HG03064 (cell line): ENCODE data around the gene NTNG1.
A peak's percentile ranks its signal among the peaks of the same experiment; 100 is the strongest.
"Not testable (repeated sequence)": the region's sequence is repeated elsewhere in the genome, so short reads cannot be mapped to it uniquely, and the experiment has no call there.

Experiments
- ATAC-seq: cut with Tn5 transposase; IDR thresholded peaks from one replicate; pipeline ENCODE4 v1.9.1; 2021; ENCODE audit warnings: low read depth; ENCODE audit not compliant: unreplicated experiment

NTNG1 gene

DNA sequence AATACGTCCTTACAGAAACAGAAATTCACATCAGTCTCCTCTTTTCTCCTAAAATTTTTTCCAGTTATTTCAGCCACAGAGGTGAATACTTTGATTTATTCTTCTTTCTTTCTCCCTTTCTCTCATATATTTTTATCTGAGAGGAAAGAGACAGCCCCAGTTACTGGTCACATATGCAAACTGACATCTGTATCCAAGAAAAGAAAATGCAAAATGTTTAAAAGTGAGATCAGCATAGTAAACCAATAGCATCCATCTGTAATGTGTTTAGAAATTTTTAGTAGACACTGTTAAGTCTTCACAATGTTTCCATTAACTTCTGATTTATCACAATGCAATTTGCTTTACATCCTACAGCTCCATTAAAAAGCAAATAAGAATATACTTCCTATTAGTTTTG lies 53.5 kb downstream of the NTNG1 start:
- no peak for ATAC-seq

DNA sequence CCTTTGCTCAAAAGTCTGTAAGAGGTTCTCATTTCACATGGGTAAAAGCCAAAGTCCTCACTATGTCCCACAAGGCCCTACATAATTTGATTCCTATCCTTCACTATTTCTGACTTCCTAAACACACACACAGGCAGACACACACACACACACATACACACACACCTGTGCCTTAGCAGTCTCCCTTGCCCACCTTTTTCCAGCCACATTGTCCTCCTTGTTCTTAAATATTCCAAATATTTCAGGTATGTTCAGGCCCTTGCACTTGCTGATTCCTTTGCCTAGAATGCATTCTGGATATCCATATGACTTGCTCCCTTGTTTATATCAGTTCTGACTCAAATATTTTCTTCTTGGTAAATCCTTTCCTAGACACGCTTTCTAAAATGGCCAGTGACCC lies 54.6 kb downstream of the NTNG1 start:
- ATAC-seq, result no peak

DNA sequence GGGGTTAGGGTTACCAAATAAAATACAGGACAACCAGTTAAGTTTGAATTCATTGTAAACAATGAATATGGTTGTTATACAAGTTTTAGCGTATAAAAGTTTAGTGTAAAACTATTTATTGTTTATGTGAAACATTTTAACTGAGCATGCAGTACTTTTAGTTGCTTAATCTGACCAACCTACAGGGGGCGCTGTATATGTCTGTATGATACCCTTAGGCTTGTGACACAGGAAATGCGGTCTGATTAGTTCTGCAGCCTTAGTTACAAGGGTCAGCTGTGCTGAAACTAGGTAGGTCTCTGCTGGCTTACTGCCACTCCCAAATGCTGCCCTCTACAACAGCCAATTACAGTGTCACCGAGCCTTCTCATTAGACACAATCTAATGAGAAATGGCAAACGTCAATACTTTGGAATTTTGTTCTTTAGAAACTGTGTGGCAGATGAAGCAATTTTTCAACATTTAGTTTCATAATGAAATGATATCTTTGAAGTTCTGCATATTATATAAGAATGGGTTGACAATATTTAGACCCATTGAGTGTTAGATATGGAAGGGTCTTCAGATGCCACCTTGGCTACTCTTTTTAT lies 56.2 kb downstream of the NTNG1 start:
- peak; percentile 99 for ATAC-seq

DNA sequence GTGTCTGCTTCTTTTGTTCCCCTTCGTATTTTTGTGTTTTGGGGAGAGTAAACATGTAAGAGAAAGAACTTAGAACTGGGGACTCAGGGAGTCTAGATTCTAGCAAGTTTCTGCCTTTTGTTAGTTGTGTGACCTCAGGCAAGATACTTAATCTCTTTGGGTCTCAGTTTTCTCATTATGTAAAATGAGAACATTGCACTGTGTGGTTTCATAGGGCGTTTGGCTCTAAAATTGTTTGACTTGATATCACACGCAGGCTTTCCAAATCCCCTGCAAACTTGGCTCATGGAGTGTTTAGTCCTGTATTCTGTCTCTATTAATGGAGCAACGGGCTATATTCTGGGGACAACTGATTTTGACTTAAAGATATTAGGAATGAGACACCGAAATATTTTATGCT lies 57.7 kb downstream of the NTNG1 start:
- no peak for ATAC-seq

DNA sequence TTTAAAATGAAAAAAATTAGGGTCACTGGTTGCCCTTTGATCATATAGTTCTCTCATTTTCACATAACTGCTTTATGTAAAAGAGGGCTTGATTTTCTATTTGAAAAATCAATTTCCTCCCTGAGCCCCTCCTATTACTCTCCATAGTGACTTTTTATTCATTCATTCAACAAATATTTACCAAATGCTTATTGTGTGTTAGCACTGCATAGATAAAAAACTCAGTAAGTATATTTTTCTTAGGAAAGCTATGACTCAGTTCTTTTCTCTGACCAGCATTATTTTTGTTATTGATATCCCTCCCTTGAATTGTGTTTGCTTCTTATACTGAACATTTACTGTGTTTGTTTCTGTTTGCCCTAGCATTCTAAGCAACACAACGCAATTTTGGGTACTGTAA lies 59.8 kb downstream of the NTNG1 start:
- no peak for ATAC-seq

DNA sequence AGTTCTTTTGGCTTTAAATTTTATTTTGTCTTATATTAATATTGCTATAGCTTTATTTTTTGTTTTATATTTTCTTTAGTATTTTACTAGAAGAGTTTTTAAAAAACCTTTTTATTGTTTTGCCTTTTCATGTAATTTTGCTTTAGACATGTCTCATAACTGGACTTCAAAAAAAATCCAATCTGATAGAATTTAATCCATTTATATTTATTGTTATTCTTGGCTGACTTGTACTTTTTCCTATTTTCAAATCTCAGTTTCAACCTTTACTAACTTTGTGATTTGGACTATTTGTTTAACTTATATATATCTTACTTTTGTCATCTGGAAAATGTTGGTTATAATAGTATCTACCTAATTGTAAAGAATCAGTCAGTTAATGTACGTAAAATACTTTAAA lies 61.2 kb downstream of the NTNG1 start:
- ATAC-seq, result no peak

DNA sequence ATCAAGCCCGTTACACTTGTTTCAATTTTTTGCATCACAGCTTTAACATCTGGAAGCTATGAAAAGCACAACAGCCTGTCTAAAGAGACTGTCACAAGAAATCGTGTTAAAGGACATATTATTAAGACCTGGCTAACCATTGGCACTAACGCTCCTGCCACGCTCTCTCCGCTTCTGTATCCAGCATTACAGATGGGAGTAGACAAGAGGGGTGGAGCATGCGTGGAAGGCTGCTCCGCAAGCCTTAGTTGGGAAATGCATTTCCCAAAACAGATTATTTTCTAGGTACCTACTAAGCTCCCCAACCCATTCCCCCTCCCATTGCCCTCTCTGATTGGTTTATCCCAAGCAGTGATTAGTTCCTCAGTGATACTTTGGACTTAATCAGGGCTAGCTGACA lies 72.4 kb downstream of the NTNG1 start:
- no peak for ATAC-seq

DNA sequence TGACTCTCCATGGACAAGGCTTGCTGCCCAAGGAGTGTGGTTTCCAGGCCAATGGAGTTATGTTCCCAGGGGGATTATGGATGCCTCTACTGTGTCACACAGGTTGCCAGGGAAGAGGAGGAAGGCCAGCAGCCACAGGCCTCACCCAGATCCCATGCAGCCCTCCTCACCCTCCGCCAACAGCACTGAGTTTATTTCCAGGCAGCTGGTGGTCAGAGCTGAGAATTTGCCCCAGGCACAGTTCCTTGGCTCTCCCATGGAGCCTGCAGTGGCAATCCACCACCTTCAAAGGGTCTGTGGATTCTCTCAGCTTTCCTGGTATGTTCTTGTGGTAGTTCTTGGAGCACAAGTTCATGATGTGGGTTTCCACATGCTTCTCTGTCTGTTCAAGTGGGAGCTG lies 79.2 kb downstream of the NTNG1 start:
- ATAC-seq, result no peak

DNA sequence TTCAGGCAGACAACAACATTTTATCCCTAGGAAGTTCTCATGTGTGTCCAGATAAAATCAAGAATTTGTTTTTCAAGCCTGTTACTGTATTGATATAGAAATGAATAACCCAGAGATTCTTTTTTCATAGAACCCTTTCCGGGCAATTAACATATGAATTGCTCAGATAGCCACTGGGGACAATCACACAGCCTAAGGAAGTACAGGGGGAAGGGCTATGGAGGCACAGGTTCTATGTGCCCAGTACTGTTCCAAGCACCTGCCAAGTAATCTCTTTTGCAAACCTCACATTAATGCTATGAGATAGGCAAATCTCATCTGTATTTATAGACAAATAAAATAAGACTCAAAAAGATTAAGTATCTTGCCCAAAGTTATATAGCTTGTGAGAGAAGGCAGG lies 84.9 kb downstream of the NTNG1 start:
- ATAC-seq, result no peak

DNA sequence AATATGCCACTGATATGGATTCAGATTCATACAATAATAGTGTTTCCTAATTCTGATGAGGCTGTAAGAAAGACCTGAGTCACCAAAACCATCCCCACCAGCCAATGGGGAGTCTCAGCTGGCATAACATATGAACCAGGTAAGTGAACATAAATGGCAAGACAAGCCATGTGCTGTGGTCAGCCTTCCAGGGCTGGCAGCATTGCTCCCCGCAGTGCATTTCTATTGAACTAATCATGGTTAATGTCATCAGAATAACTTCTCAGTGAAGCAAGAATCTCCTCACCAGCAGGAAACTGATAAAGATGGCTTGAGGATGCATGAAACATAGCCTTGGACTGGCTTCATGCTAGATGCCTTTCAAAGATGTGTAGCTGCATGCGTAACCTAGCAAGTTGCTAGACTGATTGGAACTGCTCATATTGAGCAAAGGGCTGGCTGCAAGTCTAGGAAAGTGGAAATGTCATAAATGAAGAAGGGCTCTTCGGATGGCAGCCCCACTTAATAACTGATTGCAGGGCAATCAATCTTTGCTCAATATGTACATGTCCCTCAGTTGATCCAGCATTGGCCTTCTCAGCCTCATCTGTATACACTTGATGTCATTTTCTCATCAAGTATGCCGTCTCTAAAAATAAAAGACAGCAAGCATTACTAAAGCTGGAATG lies 88.0 kb downstream of the NTNG1 start:
- ATAC-seq, result no peak

DNA sequence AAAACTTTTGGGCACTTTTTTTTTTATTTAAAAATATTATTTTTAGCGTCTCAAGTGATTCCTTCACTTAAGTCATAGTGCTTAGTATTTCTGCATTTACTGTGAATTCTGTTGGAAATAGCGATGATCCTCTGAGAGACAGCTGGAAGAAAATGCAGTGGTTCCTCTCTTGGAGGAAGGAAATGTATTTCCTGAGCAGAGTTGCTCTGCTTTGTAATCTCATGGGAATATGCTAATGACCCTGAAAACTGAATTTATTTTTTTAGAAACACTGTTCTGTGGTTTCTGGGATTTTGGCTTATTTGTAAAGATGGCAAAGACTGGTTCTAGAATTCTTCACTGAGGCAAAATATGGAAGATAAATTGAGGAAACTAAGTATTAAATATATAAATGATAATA lies 88.9 kb downstream of the NTNG1 start:
- no peak for ATAC-seq

DNA sequence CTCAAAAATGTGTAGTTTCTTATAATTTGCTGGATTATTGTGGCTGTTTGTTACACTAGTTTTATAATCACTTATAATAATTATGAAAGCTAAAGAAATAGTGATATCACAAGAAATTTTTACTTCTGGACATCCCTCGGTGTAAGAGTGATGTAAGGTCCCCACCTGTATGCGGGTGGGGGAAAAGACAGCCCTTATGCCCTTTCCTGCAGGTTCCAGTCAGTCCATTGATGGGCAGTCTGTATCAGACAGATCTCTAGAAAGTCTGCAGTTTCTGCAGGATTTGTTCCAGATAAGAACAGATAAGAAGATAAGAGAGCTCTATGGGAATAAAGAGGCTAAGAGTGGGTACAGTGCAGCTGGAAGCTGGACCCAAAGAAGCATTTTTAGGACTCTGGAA lies 89.3 kb downstream of the NTNG1 start:
- no peak for ATAC-seq

DNA sequence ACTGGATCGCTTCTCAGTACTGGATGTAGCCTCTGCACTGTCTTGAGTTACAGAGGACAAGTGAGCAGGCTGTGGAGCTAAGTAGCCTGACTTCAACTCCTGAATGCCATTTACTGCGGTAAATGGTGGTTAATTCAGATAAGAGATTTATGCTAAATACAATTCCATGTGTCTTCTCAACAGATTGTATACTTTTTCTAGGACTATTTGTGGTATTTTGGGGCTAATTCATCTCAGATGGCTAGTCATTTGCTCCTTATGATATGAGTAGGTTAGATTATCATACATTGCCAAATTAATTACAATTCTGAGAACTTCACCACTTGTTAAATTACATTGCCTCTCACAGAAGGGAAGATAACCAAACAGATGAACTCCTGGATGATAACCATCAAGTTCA lies 90.5 kb downstream of the NTNG1 start:
- ATAC-seq, result no peak

DNA sequence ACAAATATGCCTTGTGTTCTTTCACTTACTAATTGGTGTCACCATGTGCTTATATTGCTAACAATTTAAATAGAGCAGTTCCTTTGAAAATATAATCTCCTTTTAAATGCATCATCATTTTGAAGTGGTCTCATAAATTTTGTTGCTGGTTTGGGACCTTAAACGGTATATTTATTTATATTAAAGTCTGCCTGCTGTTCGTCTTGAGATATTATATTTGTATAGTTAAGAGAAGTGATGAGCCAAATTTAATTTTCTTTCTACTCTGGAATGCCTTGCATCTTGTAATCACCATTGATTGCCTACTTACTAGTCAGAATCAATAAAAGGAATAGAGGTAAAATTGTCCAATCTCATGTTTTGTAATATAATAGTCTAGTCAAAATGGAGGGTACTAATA lies 91.6 kb downstream of the NTNG1 start:
- ATAC-seq, result no peak

DNA sequence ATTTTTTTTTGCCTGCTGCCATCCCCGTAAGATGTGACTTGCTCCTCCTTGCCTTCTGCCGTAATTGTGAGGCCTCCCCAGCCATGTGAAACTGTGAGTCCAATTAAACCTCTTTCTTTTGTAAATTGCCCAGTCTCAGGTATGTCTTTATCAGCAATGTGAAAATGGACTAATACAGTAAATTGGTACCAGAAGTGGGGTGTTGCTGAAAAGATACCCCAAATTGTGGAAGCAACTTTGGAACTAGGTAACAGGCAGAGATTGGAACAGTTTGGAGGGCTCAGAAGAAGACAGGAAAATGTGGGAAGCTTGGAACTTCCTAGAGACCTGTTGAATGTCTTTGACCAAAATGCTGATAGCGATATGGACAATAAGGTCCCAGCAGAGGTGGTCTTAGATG lies 95.9 kb downstream of the NTNG1 start:
- ATAC-seq, result not testable (repeated sequence)

DNA sequence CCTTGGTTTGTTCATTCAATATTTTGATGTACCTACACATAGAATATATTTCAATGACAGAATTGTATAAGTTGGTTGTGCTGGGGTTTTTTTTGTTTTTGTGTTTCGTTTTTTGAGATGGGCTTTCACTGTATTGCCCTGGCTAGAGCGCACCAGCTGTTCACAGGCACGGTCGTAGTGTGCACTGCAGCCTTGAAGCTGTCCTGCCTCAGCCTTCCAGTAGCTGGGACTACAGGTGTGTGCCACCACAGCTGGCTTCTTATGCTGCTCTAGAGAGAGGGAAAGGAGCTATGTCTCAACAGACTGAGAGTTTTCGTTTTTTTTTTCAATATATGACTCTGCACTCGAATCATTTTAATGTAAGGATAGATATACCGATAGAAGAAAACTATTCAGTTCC lies 102.6 kb downstream of the NTNG1 start:
- ATAC-seq, result no peak

DNA sequence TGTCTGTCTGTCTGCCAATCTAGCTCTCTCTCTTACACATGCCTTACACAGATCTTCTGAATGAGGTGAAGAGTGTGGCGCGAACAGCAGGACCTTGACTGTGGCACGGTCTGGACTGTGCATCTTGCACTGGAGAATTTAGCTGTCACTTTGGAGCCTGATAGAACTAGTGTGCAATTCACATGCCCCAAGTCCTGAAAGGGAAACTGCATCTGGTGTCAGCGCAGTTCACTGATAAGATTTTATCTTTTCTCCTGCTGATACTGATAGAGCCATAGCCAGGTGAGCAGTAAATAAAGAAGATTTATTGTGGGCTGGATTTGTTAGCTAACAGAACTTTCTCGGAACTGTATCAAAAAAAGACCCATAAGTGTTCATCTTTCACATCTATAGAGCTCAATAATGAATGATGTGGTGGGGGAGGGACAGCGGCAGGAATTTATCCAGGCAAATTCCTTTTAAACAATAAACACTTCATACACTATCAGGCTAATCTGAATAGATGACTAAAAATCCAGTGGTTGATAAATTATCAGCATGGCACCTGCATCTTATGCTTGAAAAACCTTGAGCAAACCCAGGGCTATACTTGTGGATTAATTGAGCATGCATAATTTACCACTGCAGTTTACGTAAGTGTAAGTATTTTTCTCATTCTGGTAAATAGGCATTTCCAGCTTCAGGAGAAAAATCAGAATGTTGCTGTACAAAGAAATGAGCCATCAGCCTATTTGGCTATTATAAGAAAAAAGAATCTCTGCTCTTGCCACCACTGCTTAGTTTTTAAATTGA lies 104.1 kb downstream of the NTNG1 start:
- no peak for ATAC-seq

DNA sequence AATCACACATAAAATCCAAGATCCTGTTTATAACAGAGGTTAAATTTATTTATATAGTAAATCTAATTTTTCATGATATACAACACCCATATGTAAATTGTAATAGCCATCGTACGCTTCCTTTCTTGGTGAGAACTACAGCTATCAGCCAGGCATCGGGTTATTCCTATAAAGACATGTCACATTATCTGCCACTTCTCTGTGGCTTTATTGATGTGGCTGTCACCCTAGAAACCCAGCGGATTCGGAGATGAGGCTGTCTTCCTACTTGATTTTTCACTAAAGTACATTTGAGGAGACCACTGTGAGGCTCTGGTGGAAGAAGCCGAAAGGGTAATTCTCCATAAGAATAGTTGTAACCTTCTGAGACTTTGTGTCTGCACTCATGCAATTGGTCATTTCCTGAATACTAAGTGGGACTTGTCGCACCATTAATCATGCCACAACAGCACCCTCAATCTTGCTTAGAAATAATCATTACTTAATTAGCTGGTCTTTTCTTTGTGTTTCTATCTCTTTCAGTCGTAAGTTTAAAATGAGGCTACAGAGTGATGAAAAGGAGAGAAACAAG lies 106.0 kb downstream of the NTNG1 start:
- ATAC-seq, result no peak

DNA sequence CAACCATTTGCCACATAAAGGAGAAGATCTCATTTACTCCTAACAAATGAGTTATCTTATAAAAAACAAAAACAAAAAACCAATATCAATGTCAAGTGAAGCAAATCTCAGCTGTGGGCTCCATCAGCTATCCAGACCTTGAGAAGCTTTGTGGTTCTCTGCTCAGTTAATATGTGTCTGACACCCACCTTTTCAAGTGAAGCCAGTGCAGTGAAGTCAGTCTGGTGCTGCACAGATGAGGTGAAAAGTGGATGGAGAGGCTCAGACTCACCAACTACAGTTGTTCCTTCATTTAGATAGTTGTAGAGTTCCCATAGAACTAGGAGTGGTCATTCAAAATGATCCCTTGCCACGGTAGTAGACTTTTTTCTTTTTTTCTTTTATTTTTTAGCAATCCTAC lies 106.8 kb downstream of the NTNG1 start:
- no peak for ATAC-seq

DNA sequence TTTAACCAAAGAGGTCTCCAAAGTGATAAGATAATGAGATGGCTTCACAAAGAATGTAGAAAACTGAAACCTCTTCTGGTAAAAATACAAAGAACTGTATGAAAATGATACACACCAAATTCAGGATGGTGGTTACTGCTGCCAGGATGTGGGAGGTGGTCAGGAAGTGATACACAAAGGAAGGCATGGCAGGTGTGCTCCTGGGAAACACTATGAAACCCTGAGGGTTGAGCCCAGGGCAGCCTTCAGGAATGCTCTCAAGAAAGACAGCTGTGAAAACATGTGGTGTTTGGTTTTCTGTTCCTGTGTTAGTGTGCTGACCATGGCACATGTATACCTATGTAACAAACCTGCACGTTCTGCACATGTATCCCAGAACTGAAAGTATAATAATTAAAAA lies 109.3 kb downstream of the NTNG1 start:
- ATAC-seq, result no peak

DNA sequence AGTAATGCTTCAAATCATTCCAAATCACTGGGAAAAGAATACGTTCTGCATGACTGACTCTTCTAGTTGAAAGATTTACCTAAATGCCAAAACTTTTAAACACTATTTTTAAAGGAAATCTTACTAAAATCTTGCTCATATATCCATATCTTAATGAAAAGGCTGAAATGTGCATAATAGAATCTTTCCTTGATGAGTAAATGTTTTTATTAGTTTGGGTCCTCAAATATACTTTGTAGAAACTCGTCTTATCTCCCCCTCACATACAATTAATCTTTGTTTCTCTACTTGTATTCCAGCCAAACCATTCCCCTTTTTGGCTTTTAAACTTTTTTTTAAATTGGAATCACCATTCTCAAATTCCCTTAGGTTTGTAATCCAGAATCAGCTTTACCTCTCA lies 110.2 kb downstream of the NTNG1 start:
- no peak for ATAC-seq

DNA sequence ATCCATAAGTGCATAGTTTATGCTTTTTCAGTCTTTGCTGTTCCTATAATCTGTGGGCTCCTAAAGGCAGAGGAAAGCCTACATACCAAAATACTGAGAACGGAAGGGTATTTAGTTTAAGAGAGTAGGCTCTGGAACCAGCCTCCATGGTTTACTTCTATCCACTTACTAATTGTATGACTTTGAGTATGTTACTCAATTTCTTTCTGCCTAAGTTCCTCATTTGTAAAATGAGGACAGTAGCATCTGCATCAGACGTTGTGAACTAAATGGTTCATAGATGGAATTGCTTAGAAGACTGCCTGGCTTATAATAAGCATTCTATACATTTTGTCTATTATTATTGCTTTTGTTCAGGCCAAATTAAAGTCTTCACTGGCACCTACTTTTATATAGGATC lies 111.0 kb downstream of the NTNG1 start:
- no peak for ATAC-seq
